Esophagus squamous epithelium (tissue), 4 donors: Measurements from ENCODE around the gene AHI1.

Experiments
- CTCF ChIP-seq, 6 experiments: fragments of 450-650 bp in 4 of 6; fragments of 200-600 bp in 2 of 6; sonication (generic) in 2 of 6; IDR thresholded peaks; one replicate each; pipeline ENCODE4 v1.5.1; 2016 to 2019; ENCODE audit warnings: antibody characterized with exemption in 6 of 6, mild to moderate bottlenecking in 4 of 6, moderate library complexity in 4 of 6
- POLR2A ChIP-seq, 4 donors: fragments of 450-650 bp; IDR thresholded peaks; one replicate each; pipeline ENCODE4 v1.6.1; 2017; ENCODE audit warnings: antibody characterized with exemption in 4 of 4, mild to moderate bottlenecking in 4 of 4, moderate library complexity in 3 of 4

- TF ChIP-seq POLR2A (IDR thresholded peaks at IDR 0.05): no peak
- no peak for TF ChIP-seq CTCF (IDR thresholded peaks at IDR 0.05)
Measured at GRCh38 chr6:135322427-135323201, 174.9 kb downstream of the AHI1 start.
